H1 (cell line): ENCODE results near the gene PDP2. TPM values are rescaled to one million over a fixed set of nuclear protein-coding genes. Genes with fewer than 3 reads are reported as not detected.

Experiments used
- BRCA1 ChIP-seq: IDR thresholded peaks from 2 replicates; pipeline ENCODE4 v1.6.1; 2012; ENCODE audit warnings: low read depth, low read length, improper control_type of control experiment
- CHD2 ChIP-seq: IDR thresholded peaks from 2 replicates; pipeline ENCODE4 v1.6.1; 2012; ENCODE audit warnings: low read length, improper control_type of control experiment
- JUND ChIP-seq: IDR thresholded peaks from 2 replicates; pipeline ENCODE4 v1.6.1; 2011; ENCODE audit warnings: mild to moderate bottlenecking, improper control_type of control experiment, low read length
- MAFK ChIP-seq: IDR thresholded peaks from 2 replicates; pipeline ENCODE4 v1.6.1; 2012; ENCODE audit warnings: low read depth, mild to moderate bottlenecking, improper control_type of control experiment, low read length
- NRF1 ChIP-seq: IDR thresholded peaks from 2 replicates; pipeline ENCODE4 v1.6.1; 2011; ENCODE audit warnings: mild to moderate bottlenecking, low read depth, low read length, improper control_type of control experiment
- POLR2AphosphoS5 ChIP-seq: IDR thresholded peaks from 2 replicates; pipeline ENCODE4 v1.6.1; 2011; ENCODE audit warnings: low read depth, low read length
- SP2 ChIP-seq: IDR thresholded peaks from 2 replicates; pipeline ENCODE4 v1.6.1; 2012; ENCODE audit warnings: mild to moderate bottlenecking, low read length, inconsistent platforms
- SRF ChIP-seq: IDR thresholded peaks from 2 replicates; pipeline ENCODE4 v1.6.1; 2011; ENCODE audit warnings: mild to moderate bottlenecking, low read depth, low read length, moderate library complexity
- TBP ChIP-seq: IDR thresholded peaks from 2 replicates; pipeline ENCODE4 v1.6.1; 2011; ENCODE audit warnings: low read depth, low read length, improper control_type of control experiment
- YY1 ChIP-seq: IDR thresholded peaks from 2 replicates; pipeline ENCODE4 v1.6.1; 2011; ENCODE audit warnings: low read depth, mild to moderate bottlenecking, low read length
- ZNF274 ChIP-seq: IDR thresholded peaks from 2 replicates; pipeline ENCODE4 v1.7.0; 2012; ENCODE audit warnings: low read length, borderline replicate concordance; ENCODE audit errors: extremely low read depth
- polyA plus RNA-seq, 7 experiments: library from polyadenylated mRNA; depleted of rRNA in 3 of 7; stranded (reverse) in 5 of 7; unstranded in 2 of 7; fragments of >200 nt in 5 of 7; fragments of 200-250 nt in 2 of 7; gene quantifications; 1 replicate in 5 of 7; 2 replicates in 1 of 7; 4 replicates in 1 of 7; pipeline versions ENCODE4 v1.2.1 to v1.2.3, GENCODE V29; 2011 to 2013; ENCODE audit warnings: missing spikeins in 2 of 7, mixed read lengths in 2 of 7
- total RNA-seq: library from RNA; stranded (reverse); fragmentation: NEBNext Ultra II Directional; extraction: Animal tissue kit (Norgen Biotek cat#: 25700); gene quantifications from 2 replicates; pipeline ENCODE4 v1.2.1, GENCODE V29; 2021
- TF ChIP-seq, protein P1 (sequence below): fragments of 300-600 bp; sonication (generic); IDR thresholded peaks from 2 replicates; pipeline ENCODE4 v1.7.1; 2012; ENCODE audit warnings: low read length, moderate library complexity, mild to moderate bottlenecking, inconsistent platforms; ENCODE audit not compliant: insufficient replicate concordance

Gene PDP2
- total and polyA plus RNA-seq, 2 of the 8 experiments (the other 6 are each of a cell fraction or from before 2014, with no cell fraction given): 11.7 to 36.5 TPM

DNA sequence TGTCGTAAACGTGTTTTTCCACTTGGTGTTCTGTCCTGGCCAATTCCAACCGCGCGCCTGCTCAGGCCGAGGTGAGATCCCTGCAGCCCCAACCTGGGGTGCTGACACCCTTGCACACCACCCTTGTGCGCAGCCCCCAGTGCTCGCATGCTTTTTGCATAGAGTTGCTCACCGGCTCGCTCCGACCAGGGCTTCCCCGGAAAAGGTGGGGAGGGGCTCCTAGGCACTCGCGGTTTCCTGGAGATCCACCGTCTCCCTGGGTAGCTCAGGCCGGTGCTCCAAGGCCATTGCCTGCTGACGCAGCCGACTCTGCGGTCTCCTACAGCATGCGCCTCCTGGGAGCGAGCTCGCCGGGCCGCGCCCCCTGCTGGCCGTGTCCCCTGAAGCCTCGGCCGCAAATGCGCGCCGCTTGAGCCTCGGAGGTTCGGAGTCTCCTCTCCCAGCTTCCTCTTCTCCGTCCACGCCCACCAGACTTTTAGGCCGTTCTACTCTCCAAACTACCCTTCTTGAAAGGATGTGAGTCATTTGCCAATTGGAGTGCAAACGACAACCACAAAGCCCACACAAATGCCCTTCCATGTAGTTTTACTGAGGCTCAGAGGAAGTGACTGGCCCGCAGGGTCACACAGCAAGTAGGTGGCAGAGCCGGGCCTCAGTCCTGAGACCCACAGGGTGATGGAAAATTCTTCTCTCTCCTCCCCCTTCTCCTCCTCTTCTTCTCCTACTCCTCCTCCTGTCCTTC lies 7.2 kb upstream of the PDP2 start (continued):
- TF ChIP-seq, protein P1, sequence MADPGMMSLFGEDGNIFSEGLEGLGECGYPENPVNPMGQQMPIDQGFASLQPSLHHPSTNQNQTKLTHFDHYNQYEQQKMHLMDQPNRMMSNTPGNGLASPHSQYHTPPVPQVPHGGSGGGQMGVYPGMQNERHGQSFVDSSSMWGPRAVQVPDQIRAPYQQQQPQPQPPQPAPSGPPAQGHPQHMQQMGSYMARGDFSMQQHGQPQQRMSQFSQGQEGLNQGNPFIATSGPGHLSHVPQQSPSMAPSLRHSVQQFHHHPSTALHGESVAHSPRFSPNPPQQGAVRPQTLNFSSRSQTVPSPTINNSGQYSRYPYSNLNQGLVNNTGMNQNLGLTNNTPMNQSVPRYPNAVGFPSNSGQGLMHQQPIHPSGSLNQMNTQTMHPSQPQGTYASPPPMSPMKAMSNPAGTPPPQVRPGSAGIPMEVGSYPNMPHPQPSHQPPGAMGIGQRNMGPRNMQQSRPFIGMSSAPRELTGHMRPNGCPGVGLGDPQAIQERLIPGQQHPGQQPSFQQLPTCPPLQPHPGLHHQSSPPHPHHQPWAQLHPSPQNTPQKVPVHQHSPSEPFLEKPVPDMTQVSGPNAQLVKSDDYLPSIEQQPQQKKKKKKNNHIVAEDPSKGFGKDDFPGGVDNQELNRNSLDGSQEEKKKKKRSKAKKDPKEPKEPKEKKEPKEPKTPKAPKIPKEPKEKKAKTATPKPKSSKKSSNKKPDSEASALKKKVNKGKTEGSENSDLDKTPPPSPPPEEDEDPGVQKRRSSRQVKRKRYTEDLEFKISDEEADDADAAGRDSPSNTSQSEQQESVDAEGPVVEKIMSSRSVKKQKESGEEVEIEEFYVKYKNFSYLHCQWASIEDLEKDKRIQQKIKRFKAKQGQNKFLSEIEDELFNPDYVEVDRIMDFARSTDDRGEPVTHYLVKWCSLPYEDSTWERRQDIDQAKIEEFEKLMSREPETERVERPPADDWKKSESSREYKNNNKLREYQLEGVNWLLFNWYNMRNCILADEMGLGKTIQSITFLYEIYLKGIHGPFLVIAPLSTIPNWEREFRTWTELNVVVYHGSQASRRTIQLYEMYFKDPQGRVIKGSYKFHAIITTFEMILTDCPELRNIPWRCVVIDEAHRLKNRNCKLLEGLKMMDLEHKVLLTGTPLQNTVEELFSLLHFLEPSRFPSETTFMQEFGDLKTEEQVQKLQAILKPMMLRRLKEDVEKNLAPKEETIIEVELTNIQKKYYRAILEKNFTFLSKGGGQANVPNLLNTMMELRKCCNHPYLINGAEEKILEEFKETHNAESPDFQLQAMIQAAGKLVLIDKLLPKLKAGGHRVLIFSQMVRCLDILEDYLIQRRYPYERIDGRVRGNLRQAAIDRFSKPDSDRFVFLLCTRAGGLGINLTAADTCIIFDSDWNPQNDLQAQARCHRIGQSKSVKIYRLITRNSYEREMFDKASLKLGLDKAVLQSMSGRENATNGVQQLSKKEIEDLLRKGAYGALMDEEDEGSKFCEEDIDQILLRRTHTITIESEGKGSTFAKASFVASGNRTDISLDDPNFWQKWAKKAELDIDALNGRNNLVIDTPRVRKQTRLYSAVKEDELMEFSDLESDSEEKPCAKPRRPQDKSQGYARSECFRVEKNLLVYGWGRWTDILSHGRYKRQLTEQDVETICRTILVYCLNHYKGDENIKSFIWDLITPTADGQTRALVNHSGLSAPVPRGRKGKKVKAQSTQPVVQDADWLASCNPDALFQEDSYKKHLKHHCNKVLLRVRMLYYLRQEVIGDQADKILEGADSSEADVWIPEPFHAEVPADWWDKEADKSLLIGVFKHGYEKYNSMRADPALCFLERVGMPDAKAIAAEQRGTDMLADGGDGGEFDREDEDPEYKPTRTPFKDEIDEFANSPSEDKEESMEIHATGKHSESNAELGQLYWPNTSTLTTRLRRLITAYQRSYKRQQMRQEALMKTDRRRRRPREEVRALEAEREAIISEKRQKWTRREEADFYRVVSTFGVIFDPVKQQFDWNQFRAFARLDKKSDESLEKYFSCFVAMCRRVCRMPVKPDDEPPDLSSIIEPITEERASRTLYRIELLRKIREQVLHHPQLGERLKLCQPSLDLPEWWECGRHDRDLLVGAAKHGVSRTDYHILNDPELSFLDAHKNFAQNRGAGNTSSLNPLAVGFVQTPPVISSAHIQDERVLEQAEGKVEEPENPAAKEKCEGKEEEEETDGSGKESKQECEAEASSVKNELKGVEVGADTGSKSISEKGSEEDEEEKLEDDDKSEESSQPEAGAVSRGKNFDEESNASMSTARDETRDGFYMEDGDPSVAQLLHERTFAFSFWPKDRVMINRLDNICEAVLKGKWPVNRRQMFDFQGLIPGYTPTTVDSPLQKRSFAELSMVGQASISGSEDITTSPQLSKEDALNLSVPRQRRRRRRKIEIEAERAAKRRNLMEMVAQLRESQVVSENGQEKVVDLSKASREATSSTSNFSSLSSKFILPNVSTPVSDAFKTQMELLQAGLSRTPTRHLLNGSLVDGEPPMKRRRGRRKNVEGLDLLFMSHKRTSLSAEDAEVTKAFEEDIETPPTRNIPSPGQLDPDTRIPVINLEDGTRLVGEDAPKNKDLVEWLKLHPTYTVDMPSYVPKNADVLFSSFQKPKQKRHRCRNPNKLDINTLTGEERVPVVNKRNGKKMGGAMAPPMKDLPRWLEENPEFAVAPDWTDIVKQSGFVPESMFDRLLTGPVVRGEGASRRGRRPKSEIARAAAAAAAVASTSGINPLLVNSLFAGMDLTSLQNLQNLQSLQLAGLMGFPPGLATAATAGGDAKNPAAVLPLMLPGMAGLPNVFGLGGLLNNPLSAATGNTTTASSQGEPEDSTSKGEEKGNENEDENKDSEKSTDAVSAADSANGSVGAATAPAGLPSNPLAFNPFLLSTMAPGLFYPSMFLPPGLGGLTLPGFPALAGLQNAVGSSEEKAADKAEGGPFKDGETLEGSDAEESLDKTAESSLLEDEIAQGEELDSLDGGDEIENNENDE: no peak
- TF ChIP-seq POLR2AphosphoS5 (no peak), ZNF274 (no peak), MAFK (no peak), YY1 (0 out of 2 replicates have a peak, but pooled peaks have one; percentile 25), NRF1 (no peak), TBP (peak; percentile 23; the same call in 1 of the 2 replicates), CHD2 (no peak), BRCA1 (no peak), SP2 (no peak), JUND (no peak), SRF (no peak)
